GM19043 (cell line): ENCODE results near the gene FFAR1.

Experiments used
- ATAC-seq: cut with Tn5 transposase; IDR thresholded peaks from one replicate; pipeline ENCODE4 v1.9.1; 2021; ENCODE audit warnings: low read depth; ENCODE audit not compliant: unreplicated experiment

FFAR1 gene

GRCh38 chr19:35383536-35383935 is 35.8 kb downstream of the FFAR1 start:
- no peak for ATAC-seq

- no peak for ATAC-seq
Measured at GRCh38 chr19:35388277-35389054, 40.8 kb downstream of the FFAR1 start.

GRCh38 chr19:35389192-35389861 is 41.6 kb downstream of the FFAR1 start:
- ATAC-seq, result no peak

- no peak for ATAC-seq
Measured at GRCh38 chr19:35392742-35393715, 45.3 kb downstream of the FFAR1 start.

GRCh38 chr19:35395382-35396199 is 47.9 kb downstream of the FFAR1 start:
- ATAC-seq, result no peak

GRCh38 chr19:35396240-35396885 is 48.7 kb downstream of the FFAR1 start:
- no peak for ATAC-seq

- ATAC-seq, result no peak
Measured at GRCh38 chr19:35397064-35397463, 49.4 kb downstream of the FFAR1 start.
